SK-N-SH (cell line): Measurements from ENCODE around the gene SCD5.

ENCODE experiments used
- CTCF ChIP-seq: fragments of 200-600 bp; sonication (generic); IDR thresholded peaks from 2 replicates; pipeline ENCODE4 v1.6.1; 2017; ENCODE audit warnings: antibody characterized with exemption, mild to moderate bottlenecking, moderate library complexity
- NFIC ChIP-seq: IDR thresholded peaks from 2 replicates; pipeline ENCODE4 v1.4.0; 2012; ENCODE audit warnings: borderline replicate concordance
- RFX5 ChIP-seq: IDR thresholded peaks from 2 replicates; pipeline ENCODE4 v1.6.1; 2012; ENCODE audit warnings: mild to moderate bottlenecking, improper control_type of control experiment, low read length
- TAF1 ChIP-seq: IDR thresholded peaks from 2 replicates; pipeline ENCODE4 v1.6.1; 2012; ENCODE audit warnings: low read depth, mild to moderate bottlenecking, low read length, moderate library complexity, borderline replicate concordance

GRCh38 chr4:82606622-82607021 lies 192.0 kb downstream of the SCD5 start:
- TF ChIP-seq CTCF: no peak
- TF ChIP-seq NFIC: no peak
- TF ChIP-seq RFX5: no peak
- no peak for TF ChIP-seq TAF1
